Measurements from ENCODE around the gene PSMD2. TPM values are rescaled to one million over a fixed set of nuclear protein-coding genes. Genes with fewer than 3 reads are reported as not detected.
A peak's percentile ranks its signal among the peaks of the same experiment; 100 is the strongest.

Gene PSMD2
- 285 and 294 TPM in 2 replicates for total RNA-seq (2022)
- percentile 84 among the genes with signal in this experiment for Bru-seq, nascent RNA
- percentile 92 among the genes with signal in this experiment for BruChase-seq, experiment 1, labeled RNA remaining after a 2-hour chase
- BruChase-seq, experiment 2, labeled RNA remaining after a 6-hour chase, result percentile 97 among the genes with signal in this experiment
- long read RNA-seq, transcript PSMD2-201 (21 exons, 3,449 nt), result major isoform, 918 of 1,070 reads
- long read RNA-seq, partial matches to known transcripts, result 54 of 1,070 reads
- long read RNA-seq, other reads (novel, unspliced or antisense), result 97 of 1,070 reads

DNA sequence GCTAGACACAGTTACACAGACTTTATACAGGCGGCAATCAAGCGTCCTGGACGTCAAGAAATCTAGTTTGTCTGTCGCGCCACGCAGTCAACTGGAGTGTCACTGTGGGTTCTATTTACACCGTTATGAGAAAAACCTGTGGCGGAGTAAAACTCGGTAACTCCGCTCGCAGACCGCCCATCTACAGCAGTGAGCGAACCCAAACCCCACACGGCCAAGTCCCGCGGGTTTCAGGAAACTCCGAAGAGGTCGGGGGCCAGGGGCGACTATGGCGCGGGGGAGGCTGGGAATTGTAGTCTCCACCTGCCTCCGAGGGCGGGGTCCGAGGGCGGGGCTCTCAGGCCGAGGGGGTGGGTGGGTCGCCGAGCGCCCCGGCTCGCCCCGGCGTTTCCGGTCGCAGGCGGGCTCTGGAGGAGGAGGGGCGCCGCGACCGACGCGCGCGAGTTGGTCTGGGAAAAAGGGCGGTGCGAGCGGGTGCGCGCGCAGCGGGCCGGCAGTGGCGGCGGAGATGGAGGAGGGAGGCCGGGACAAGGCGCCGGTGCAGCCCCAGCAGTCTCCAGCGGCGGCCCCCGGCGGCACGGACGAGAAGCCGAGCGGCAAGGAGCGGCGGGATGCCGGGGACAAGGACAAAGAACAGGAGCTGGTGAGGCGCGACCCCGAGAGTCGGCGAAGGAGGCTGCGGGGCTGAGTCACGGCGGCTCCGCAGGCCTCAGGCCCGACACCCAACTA, at the start of gene PSMD2:
Gene PSMD2, plus strand, starts transcription at position 483 of the 729 bp plus-strand sequence. Its CDS starts 26 bp downstream, at position 509.
- no TSS peak for BruUV-seq (replicated peaks)
- no peaks in the 10 kb centered on the region for H3K27me3 ChIP-seq (replicated peaks; ENCODE audit: control insufficient read depth, insufficient read depth, low read length)
- ChIA-PET CTCF (interaction anchor here (0.6 kb wide), 1 partner anchor 403 kb away, joined by 12 read pairs; no protein-coding TSS in a partner anchor), POLR2A (no interaction called here)
- no peaks in the 10 kb centered on the region for H3K9me3 Mint-ChIP-seq (ENCODE audit: unreplicated experiment)
- H3K4me3 ChIP-seq (ENCODE audit: low read depth, low read length), result peak within 1 kb of the TSS; percentile 77
- no peaks in the 10 kb centered on the region for H3K4me1 Mint-ChIP-seq (ENCODE audit: low read depth, unreplicated experiment)
- H3K36me3 Mint-ChIP-seq (ENCODE audit: insufficient read depth, unreplicated experiment), result peaks cover 45% of the 10 kb centered on the region
- no peaks in the 10 kb centered on the region for H3K9me3 ChIP-seq
- H3K4me3 Mint-ChIP-seq (ENCODE audit: unreplicated experiment), result peak within 1 kb of the TSS; percentile 81
- H3K4me1 ChIP-seq, result peaks cover 6% of the 10 kb centered on the region; the same call in 1 of the 2 replicates
- TF ChIP-seq, protein P1, sequence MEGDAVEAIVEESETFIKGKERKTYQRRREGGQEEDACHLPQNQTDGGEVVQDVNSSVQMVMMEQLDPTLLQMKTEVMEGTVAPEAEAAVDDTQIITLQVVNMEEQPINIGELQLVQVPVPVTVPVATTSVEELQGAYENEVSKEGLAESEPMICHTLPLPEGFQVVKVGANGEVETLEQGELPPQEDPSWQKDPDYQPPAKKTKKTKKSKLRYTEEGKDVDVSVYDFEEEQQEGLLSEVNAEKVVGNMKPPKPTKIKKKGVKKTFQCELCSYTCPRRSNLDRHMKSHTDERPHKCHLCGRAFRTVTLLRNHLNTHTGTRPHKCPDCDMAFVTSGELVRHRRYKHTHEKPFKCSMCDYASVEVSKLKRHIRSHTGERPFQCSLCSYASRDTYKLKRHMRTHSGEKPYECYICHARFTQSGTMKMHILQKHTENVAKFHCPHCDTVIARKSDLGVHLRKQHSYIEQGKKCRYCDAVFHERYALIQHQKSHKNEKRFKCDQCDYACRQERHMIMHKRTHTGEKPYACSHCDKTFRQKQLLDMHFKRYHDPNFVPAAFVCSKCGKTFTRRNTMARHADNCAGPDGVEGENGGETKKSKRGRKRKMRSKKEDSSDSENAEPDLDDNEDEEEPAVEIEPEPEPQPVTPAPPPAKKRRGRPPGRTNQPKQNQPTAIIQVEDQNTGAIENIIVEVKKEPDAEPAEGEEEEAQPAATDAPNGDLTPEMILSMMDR (IDR thresholded peaks at IDR 0.05; ENCODE audit: insufficient read depth in 1 of 2, low read depth in 1 of 2, low read length in 1 of 2, severe bottlenecking in 1 of 2, unreplicated experiment in 1 of 2), result no peak
- peaks cover 5% of the 10 kb centered on the region for H3K36me3 ChIP-seq (ENCODE audit: control insufficient read depth, insufficient read depth, low read length)
- peak within 1 kb of the TSS; percentile 80 for H3K27ac Mint-ChIP-seq (ENCODE audit: unreplicated experiment)
- intact Hi-C loops (cut with micrococcal nuclease; ENCODE audit: unreplicated experiment), result loop anchor here (1.0 to 2.0 kb wide), 3 partner anchors 15 to 124 kb away; partner anchors contain the start of genes AP2M1, EEF1AKMT4 and EIF4G1
- no peaks in the 10 kb centered on the region for H3K27me3 Mint-ChIP-seq (ENCODE audit: insufficient read depth, unreplicated experiment)
- DNase-seq, result peak; percentile 97

DNA sequence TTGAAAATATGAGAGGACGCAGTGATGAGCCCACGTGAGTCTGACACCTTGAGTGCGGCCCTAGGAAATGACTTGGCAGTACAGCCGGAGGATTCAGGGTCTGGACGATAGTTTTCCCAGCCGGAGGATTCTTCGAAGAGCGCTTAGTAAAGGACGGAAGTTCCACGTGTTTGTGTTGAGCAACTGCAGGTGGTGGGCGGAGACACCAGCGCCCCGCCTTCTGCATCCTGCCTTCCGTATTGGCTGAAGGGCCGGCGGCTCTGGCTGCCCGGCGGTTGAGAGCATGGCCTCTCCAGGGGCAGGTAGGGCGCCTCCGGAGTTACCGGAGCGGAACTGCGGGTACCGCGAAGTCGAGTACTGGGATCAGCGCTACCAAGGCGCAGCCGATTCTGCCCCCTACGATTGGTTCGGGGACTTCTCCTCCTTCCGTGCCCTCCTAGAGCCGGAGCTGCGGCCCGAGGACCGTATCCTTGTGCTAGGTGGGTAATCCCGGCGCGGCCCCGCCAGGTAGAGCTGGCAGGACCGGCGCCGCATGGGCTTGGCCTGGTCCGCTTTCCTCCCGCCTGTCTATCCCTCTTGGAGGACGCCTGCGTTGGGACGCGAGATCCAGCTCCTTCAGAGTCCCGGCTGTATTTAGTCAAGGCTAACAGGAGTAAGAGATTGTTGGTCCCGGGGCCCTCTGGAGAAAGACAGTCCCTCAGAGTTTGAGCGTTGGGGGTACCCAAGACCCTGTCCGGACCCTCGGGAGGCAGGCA, 49.5 kb upstream of the PSMD2 start, which contains the start of gene EEF1AKMT4:
Gene EEF1AKMT4, plus strand, starts transcription at position 261 of the 755 bp plus-strand sequence. Its CDS starts 23 bp downstream, at position 284.
- TF ChIP-seq, protein P1 (IDR thresholded peaks at IDR 0.05; ENCODE audit: insufficient read depth in 1 of 2, low read depth in 1 of 2, low read length in 1 of 2, severe bottlenecking in 1 of 2, unreplicated experiment in 1 of 2), result peak; percentile 38 to 60
- Mint-ChIP-seq H3K4me1 (ENCODE audit: low read depth, unreplicated experiment) (no peaks in the 10 kb centered on the region), H3K27ac (ENCODE audit: unreplicated experiment) (peak within 1 kb of the TSS; percentile 96), H3K27me3 (ENCODE audit: insufficient read depth, unreplicated experiment) (no peaks in the 10 kb centered on the region), H3K9me3 (ENCODE audit: unreplicated experiment) (no peaks in the 10 kb centered on the region), H3K4me3 (ENCODE audit: unreplicated experiment) (peak within 1 kb of the TSS; percentile 89), H3K36me3 (ENCODE audit: insufficient read depth, unreplicated experiment) (peaks cover 22% of the 10 kb centered on the region)
- H3K4me3 ChIP-seq (ENCODE audit: low read depth, low read length), result peak within 1 kb of the TSS; percentile 89
- H3K4me1 ChIP-seq, result no peaks in the 10 kb centered on the region
- TSS peak; percentile 51 for BruUV-seq (replicated peaks)
- intact Hi-C loops (cut with micrococcal nuclease; ENCODE audit: unreplicated experiment), result loop anchor here (1.0 to 2.0 kb wide), 4 partner anchors 13 to 105 kb away; no protein-coding TSS in a partner anchor
- ChIA-PET CTCF (interaction anchor here (0.6 to 1.0 kb wide), 3 partner anchors 9 to 75 kb away, joined by 4 to 5 read pairs (median 4); no protein-coding TSS in a partner anchor), POLR2A (no interaction called here)
- peak; percentile 97 to 98 for DNase-seq
- H3K27me3 ChIP-seq (replicated peaks; ENCODE audit: control insufficient read depth, insufficient read depth, low read length), result no peaks in the 10 kb centered on the region
- no peaks in the 10 kb centered on the region for H3K9me3 ChIP-seq
- no peaks in the 10 kb centered on the region; the same call in 1 of the 2 replicates for H3K36me3 ChIP-seq (ENCODE audit: control insufficient read depth, insufficient read depth, low read length)
